ENCODE measurements around the gene KCNQ1. TPM values are rescaled to one million over a fixed set of nuclear protein-coding genes. Genes with fewer than 3 reads are reported as not detected.

KCNQ1 gene
- polyA plus RNA-seq, 1 donor (not counting 4 experiments of a cell fraction or from before 2014, with no cell fraction given) = not detected

- DNase-seq (ENCODE audit: low read depth, low spot score) = no peak
These were observed 96.3 kb downstream of the KCNQ1 start for GRCh38 chr11:2540992-2541680.

DNA sequence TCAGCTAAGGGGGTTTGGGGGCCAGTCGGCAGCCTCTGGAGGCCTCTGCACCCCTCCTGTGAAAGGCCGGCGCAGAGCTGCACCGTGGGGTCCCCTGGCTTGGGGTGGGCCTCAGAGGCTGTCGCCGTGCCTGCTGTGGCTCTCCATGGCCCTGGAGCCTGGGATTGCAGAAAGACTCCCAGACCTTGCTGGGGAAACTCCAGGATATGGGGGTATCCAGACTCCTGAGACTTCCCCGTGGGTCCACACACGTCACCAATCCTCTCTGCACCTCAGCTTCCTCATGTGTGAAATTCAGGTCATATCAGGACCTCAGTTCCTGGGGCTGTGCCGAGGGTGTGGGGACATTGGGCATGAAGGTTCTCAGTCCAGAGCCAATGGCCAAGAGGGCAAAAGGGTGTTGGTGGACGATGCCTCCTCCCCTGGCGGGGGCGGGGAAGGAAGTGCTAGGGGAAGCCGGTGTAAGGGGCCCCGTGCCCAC lies 97.1 kb downstream of the KCNQ1 start:
- no peak overlapping the region for H3K4me2 ChIP-seq (ENCODE audit: control insufficient read depth, extremely low read depth, insufficient read depth, low read depth, low read length)
- H3K4me1 ChIP-seq (ENCODE audit: control insufficient read depth, extremely low read depth, insufficient read depth, low read length) = no peaks in the 10 kb centered on the region
- no peaks in the 10 kb centered on the region for H3K9me1 ChIP-seq (ENCODE audit: control insufficient read depth, extremely low read depth, insufficient read depth, low read length)
- no peak overlapping the region for H2AFZ ChIP-seq (ENCODE audit: control insufficient read depth, low read length)
- H3K4me3 ChIP-seq (ENCODE audit: control insufficient read depth in 2 of 3, extremely low read depth in 1 of 3, insufficient read depth in 2 of 3, low read depth in 1 of 3, low read length in 3 of 3) = no peak overlapping the region
- no peak overlapping the region for H3K27ac ChIP-seq (ENCODE audit: control insufficient read depth, insufficient read depth, low read length)
- no peak for FAIRE-seq
- no peak for DNase-seq (ENCODE audit: low read depth, low spot score)
- no peaks in the 10 kb centered on the region for H3K27me3 ChIP-seq (ENCODE audit: control insufficient read depth, extremely low read depth, insufficient read depth, low read length)
- TF ChIP-seq CTCF (optimal IDR thresholded peaks at IDR 0.05 in 1 of 3, IDR thresholded peaks at IDR 0.05 in 1 of 3, conservative IDR thresholded peaks at IDR 0.05 in 1 of 3; ENCODE audit: extremely low read depth in 1 of 3, insufficient read depth in 2 of 3, low read length in 3 of 3) = no peak
- dilution Hi-C loops (cut with MboI; ENCODE audit: extremely low pct_ligation_motif_present, low sequenced_read_pairs) = no loop called here
- no peaks in the 10 kb centered on the region for H3K9me3 ChIP-seq (ENCODE audit: control insufficient read depth, low read depth, low read length)
- no peaks in the 10 kb centered on the region for H3K36me3 ChIP-seq (ENCODE audit: control insufficient read depth in 2 of 2, extremely low read depth in 1 of 2, insufficient read depth in 2 of 2, low read length in 2 of 2)
- H4K20me1 ChIP-seq (ENCODE audit: control insufficient read depth, extremely low read depth, insufficient read depth, low read length) = no peaks in the 10 kb centered on the region
- H3K9ac ChIP-seq (ENCODE audit: control insufficient read depth, extremely low read depth, insufficient read depth, low read length) = no peak overlapping the region
- H3K79me2 ChIP-seq (ENCODE audit: control insufficient read depth, insufficient read depth, low read length) = no peaks in the 10 kb centered on the region

More at GRCh38 chr11:2540992-2541680, 96.3 kb downstream of the KCNQ1 start:
- H3K9me1 ChIP-seq (ENCODE audit: control insufficient read depth, extremely low read depth, insufficient read depth, low read length) = no peaks in the 10 kb centered on the region
- no peaks in the 10 kb centered on the region for H3K4me1 ChIP-seq (ENCODE audit: control insufficient read depth, extremely low read depth, insufficient read depth, low read length)
- H3K4me3 ChIP-seq (ENCODE audit: control insufficient read depth in 2 of 3, extremely low read depth in 1 of 3, insufficient read depth in 2 of 3, low read depth in 1 of 3, low read length in 3 of 3) = no peak overlapping the region
- no peaks in the 10 kb centered on the region for H3K9me3 ChIP-seq (ENCODE audit: control insufficient read depth, low read depth, low read length)
- H3K36me3 ChIP-seq (ENCODE audit: control insufficient read depth in 2 of 2, extremely low read depth in 1 of 2, insufficient read depth in 2 of 2, low read length in 2 of 2) = no peaks in the 10 kb centered on the region
- H3K27me3 ChIP-seq (ENCODE audit: control insufficient read depth, extremely low read depth, insufficient read depth, low read length) = no peaks in the 10 kb centered on the region
- no peak overlapping the region for H3K4me2 ChIP-seq (ENCODE audit: control insufficient read depth, extremely low read depth, insufficient read depth, low read depth, low read length)
- no peaks in the 10 kb centered on the region for H3K79me2 ChIP-seq (ENCODE audit: control insufficient read depth, insufficient read depth, low read length)
- TF ChIP-seq CTCF (optimal IDR thresholded peaks at IDR 0.05 in 1 of 3, IDR thresholded peaks at IDR 0.05 in 1 of 3, conservative IDR thresholded peaks at IDR 0.05 in 1 of 3; ENCODE audit: extremely low read depth in 1 of 3, insufficient read depth in 2 of 3, low read length in 3 of 3) = no peak
- no peak for TF ChIP-seq EZH2 (IDR thresholded peaks at IDR 0.05; ENCODE audit: low read length)
- dilution Hi-C loops (cut with MboI; ENCODE audit: extremely low pct_ligation_motif_present, low sequenced_read_pairs) = no loop called here
- no peaks in the 10 kb centered on the region for H4K20me1 ChIP-seq (ENCODE audit: control insufficient read depth, extremely low read depth, insufficient read depth, low read length)
- no peak for FAIRE-seq
- H2AFZ ChIP-seq (ENCODE audit: control insufficient read depth, low read length) = no peak overlapping the region
- H3K9ac ChIP-seq (ENCODE audit: control insufficient read depth, extremely low read depth, insufficient read depth, low read length) = no peak overlapping the region
- no peak overlapping the region for H3K27ac ChIP-seq (ENCODE audit: control insufficient read depth, insufficient read depth, low read length)

All from keratinocyte (primary cell).